ENCODE results near the gene PTPRN2. TPM values are rescaled to one million over a fixed set of nuclear protein-coding genes. Genes with fewer than 3 reads are reported as not detected.

The PTPRN2 gene
- total and polyA plus RNA-seq, 2 of the 8 experiments (the other 6 are each of a cell fraction or from before 2014, with no cell fraction given) = 2.6 to 4.5 TPM

DNA sequence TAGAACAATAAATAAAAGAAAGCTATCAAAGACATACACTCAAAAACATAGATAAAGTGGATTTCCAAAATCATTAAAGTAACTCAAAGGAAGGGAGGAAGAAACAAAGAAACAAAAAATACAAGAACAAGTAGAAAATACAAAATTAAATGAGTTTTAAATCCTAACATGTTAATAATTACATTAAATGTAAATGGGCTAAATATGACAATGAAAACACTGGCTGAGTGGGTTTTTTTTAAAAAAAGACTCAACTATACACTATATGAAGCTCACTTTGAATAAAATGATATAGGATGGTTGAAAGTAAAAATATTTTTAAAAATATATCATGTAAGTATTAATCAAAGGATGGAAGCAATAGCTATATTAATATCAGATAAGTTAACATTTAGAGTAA is 371.4 kb downstream of the PTPRN2 start:
- no peak overlapping the region for H2BK15ac ChIP-seq (ENCODE audit: low read length)
- H2BK20ac ChIP-seq (ENCODE audit: low read length) = no peak overlapping the region
- H3K18ac ChIP-seq (ENCODE audit: extremely low read depth, low read length) = no peak overlapping the region
- no peak overlapping the region for H2BK120ac ChIP-seq (replicated peaks; ENCODE audit: low read depth, low read length)
- no peaks in the 10 kb centered on the region for H3K23me2 ChIP-seq (ENCODE audit: low read depth, low read length)
- H2AK5ac ChIP-seq (ENCODE audit: low read depth, low read length) = no peak overlapping the region
- no peak for DNase-seq (ENCODE audit: low read depth in 1 of 2, low spot score in 2 of 2)
- FAIRE-seq = no peak
- H3K4me1 ChIP-seq (replicated peaks in 1 of 4; ENCODE audit: control insufficient read depth in 3 of 4, insufficient read depth in 4 of 4, low read length in 3 of 4) = no peaks in the 10 kb centered on the region
- no peak overlapping the region for H3K9ac ChIP-seq (replicated peaks in 1 of 4; ENCODE audit: extremely low read depth in 1 of 4, low read depth in 3 of 4, low read length in 3 of 4)
- H4K20me1 ChIP-seq (replicated peaks in 1 of 2; ENCODE audit: control insufficient read depth in 1 of 2, insufficient read depth in 2 of 2, low read length in 2 of 2) = no peaks in the 10 kb centered on the region
- H3K9me3 ChIP-seq (ENCODE audit: insufficient read depth in 2 of 2, low read depth in 1 of 2, low read length in 1 of 2) = peaks cover 5 to 7% of the 10 kb centered on the region in 2 experiments; a peak in 3 of 4 replicates
- no peak overlapping the region for H2BK5ac ChIP-seq (ENCODE audit: low read depth, low read length)
- POLR2A ChIA-PET (ENCODE audit: partially characterized antibody) = no interaction called here
- no peak overlapping the region for H2BK12ac ChIP-seq (ENCODE audit: low read depth, low read length)
- H4K5ac ChIP-seq (ENCODE audit: insufficient read length, low read depth, low read length) = no peak overlapping the region
- no peak overlapping the region for H2AFZ ChIP-seq (ENCODE audit: low read length)
- no peaks in the 10 kb centered on the region for H3K79me1 ChIP-seq (ENCODE audit: low read depth, low read length)
- H3K23ac ChIP-seq (ENCODE audit: insufficient read length) = no peak overlapping the region
- no peak overlapping the region for H3K4ac ChIP-seq (replicated peaks; ENCODE audit: insufficient read length, low read depth, low read length)
- no peak overlapping the region for H3K4me2 ChIP-seq (ENCODE audit: insufficient read depth in 1 of 2, low read depth in 2 of 2, low read length in 2 of 2)
- CTCF ChIA-PET (ENCODE audit: partially characterized antibody) = no interaction called here
- H3K27me3 ChIP-seq (replicated peaks in 1 of 4; ENCODE audit: control insufficient read depth in 3 of 4, extremely low read depth in 1 of 4, insufficient read depth in 3 of 4, low read length in 3 of 4) = no peaks in the 10 kb centered on the region; a peak in 1 of 7 replicates
- no peak overlapping the region for H3K4me3 ChIP-seq (ENCODE audit: extremely low read depth in 1 of 4, insufficient read depth in 2 of 4, low read depth in 3 of 4, low read length in 4 of 4)
- no peak overlapping the region for H4K8ac ChIP-seq (ENCODE audit: extremely low read depth, insufficient read depth, low read length)
- no peak overlapping the region for H4K91ac ChIP-seq (replicated peaks; ENCODE audit: insufficient read length, low read length)
- H3K36me3 ChIP-seq (ENCODE audit: control insufficient read depth in 2 of 4, insufficient read depth in 4 of 4, low read length in 3 of 4) = no peaks in the 10 kb centered on the region
- no peak overlapping the region for H3K56ac ChIP-seq (replicated peaks; ENCODE audit: insufficient read length, low read depth, low read length)
- no peaks in the 10 kb centered on the region for H3K79me2 ChIP-seq (ENCODE audit: control insufficient read depth in 1 of 2, insufficient read depth in 2 of 2, low read length in 2 of 2)
- H3K27ac ChIP-seq (ENCODE audit: low read depth, low read length) = no peak overlapping the region
- H3K14ac ChIP-seq (ENCODE audit: insufficient read length) = no peak overlapping the region
- TF ChIP-seq JUN (IDR thresholded peaks at IDR 0.05; ENCODE audit: low read depth, low read length) (no peak), RBBP5 (IDR thresholded peaks at IDR 0.05; ENCODE audit: borderline replicate concordance, low read depth, low read length) (no peak), NANOG (IDR thresholded peaks at IDR 0.05; ENCODE audit: insufficient read depth, low read depth, low read length, poor library complexity, severe bottlenecking) (no peak)

All from H1 (cell line).